Body of pancreas (tissue), 4 donors: ENCODE data around the gene SMTNL2.

ENCODE experiments used
- CTCF ChIP-seq, 7 experiments: fragments of 450-650 bp in 4 of 7; fragments of 200-600 bp in 3 of 7; sonication (generic) in 3 of 7; IDR thresholded peaks; one replicate each; pipeline ENCODE4 v1.5.1; 2016 to 2019; ENCODE audit warnings: antibody characterized with exemption in 7 of 7
- POLR2A ChIP-seq, 3 donors: fragments of 450-650 bp; IDR thresholded peaks; one replicate each; pipeline ENCODE4 v1.6.1; 2016; ENCODE audit warnings: antibody characterized with exemption in 3 of 3, mild to moderate bottlenecking in 2 of 3

- TF ChIP-seq CTCF (IDR thresholded peaks at IDR 0.05) (no peak), POLR2A (IDR thresholded peaks at IDR 0.05) (no peak)
Observed at GRCh38 chr17:4539025-4539424, 45.3 kb upstream of the SMTNL2 start.
